ENCODE measurements around the gene RFX3.
"Not testable (repeated sequence)": the region's sequence is repeated elsewhere in the genome, so short reads cannot be mapped to it uniquely, and the experiment has no call there.

RFX3 gene

DNA sequence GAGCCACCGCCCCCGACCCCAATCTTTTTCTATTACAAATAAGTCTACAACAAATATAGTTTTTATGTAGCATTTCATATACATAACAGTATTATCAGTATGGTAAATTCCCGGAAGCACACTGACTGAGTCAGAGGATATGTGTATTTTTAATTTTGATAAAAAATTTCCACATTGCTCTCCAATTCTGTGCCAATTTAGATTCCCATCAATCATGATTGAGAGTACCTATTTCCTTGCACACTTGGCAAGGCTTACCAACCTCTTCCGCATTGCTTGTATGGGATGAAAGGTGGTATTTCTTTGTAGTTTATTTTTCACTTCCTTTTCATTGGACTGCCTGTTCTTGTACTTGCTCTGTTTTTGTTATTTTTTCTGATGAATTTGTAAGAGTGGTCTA, 204.6 kb downstream of the RFX3 start:
- H3K9me3 ChIP-seq (ENCODE audit: insufficient read depth, low read length), result no peaks in the 10 kb centered on the region
- H3K27ac ChIP-seq (ENCODE audit: low read depth, low read length), result no peak overlapping the region
- H3K9ac ChIP-seq (ENCODE audit: low read length), result no peak overlapping the region
- no peaks in the 10 kb centered on the region for H3K79me2 ChIP-seq (ENCODE audit: insufficient read depth, low read length)
- no peaks in the 10 kb centered on the region for H3K27me3 ChIP-seq (ENCODE audit: low read length)
- no peaks in the 10 kb centered on the region for H3F3A ChIP-seq (ENCODE audit: insufficient read depth)
- H3K9me2 ChIP-seq (replicated peaks; ENCODE audit: insufficient read depth, low read length), result no peaks in the 10 kb centered on the region
- no peaks in the 10 kb centered on the region for H3K36me3 ChIP-seq (ENCODE audit: low read length)
- H4K20me1 ChIP-seq (ENCODE audit: low read depth, low read length), result no peaks in the 10 kb centered on the region
- TF ChIP-seq, protein P1, sequence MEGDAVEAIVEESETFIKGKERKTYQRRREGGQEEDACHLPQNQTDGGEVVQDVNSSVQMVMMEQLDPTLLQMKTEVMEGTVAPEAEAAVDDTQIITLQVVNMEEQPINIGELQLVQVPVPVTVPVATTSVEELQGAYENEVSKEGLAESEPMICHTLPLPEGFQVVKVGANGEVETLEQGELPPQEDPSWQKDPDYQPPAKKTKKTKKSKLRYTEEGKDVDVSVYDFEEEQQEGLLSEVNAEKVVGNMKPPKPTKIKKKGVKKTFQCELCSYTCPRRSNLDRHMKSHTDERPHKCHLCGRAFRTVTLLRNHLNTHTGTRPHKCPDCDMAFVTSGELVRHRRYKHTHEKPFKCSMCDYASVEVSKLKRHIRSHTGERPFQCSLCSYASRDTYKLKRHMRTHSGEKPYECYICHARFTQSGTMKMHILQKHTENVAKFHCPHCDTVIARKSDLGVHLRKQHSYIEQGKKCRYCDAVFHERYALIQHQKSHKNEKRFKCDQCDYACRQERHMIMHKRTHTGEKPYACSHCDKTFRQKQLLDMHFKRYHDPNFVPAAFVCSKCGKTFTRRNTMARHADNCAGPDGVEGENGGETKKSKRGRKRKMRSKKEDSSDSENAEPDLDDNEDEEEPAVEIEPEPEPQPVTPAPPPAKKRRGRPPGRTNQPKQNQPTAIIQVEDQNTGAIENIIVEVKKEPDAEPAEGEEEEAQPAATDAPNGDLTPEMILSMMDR (IDR thresholded peaks at IDR 0.05; ENCODE audit: insufficient read depth, low read length, poor library complexity, severe bottlenecking), result no peak
- no peak for TF ChIP-seq EZH2phosphoT487 (conservative IDR thresholded peaks at IDR 0.05; ENCODE audit: low read length)
- no peak overlapping the region for H2AFZ ChIP-seq (ENCODE audit: low read depth, low read length, severe bottlenecking)
- no peak overlapping the region for H3K4me3 ChIP-seq (ENCODE audit: insufficient read depth, low read length, poor library complexity, severe bottlenecking)
- H3K4me2 ChIP-seq (ENCODE audit: low read depth, low read length, poor library complexity, severe bottlenecking), result no peak overlapping the region

DNA sequence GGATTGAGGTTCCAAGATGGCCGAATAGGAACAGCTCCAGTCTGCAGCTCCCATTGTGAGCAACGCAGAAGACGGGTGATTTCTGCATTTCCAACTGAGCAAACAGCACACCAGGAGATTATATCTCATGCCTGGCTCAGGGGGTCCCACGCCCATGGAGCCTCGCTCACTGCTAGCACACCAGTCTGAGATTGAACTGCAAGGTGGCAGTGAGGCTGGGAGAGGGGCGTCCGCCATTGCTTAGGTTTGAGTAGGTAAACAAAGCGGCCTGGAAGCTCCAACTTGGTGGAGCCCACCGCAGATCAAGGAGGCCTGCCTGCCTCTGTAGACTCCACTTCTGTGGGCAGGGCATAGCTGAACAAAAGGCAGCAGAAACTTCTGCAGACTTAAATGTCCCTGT, 213.2 kb downstream of the RFX3 start:
- H4K20me1 ChIP-seq (ENCODE audit: low read depth, low read length); H3K36me3 ChIP-seq (ENCODE audit: low read length); H3K9me2 ChIP-seq (replicated peaks; ENCODE audit: insufficient read depth, low read length); H2AFZ ChIP-seq (ENCODE audit: low read depth, low read length, severe bottlenecking); H3K27ac ChIP-seq (ENCODE audit: low read depth, low read length); H3K9me3 ChIP-seq (ENCODE audit: insufficient read depth, low read length); H3F3A ChIP-seq (ENCODE audit: insufficient read depth); H3K4me2 ChIP-seq (ENCODE audit: low read depth, low read length, poor library complexity, severe bottlenecking); H3K9ac ChIP-seq (ENCODE audit: low read length); H3K4me3 ChIP-seq (ENCODE audit: insufficient read depth, low read length, poor library complexity, severe bottlenecking); H3K79me2 ChIP-seq (ENCODE audit: insufficient read depth, low read length); H3K27me3 ChIP-seq (ENCODE audit: low read length): not testable (repeated sequence)

DNA sequence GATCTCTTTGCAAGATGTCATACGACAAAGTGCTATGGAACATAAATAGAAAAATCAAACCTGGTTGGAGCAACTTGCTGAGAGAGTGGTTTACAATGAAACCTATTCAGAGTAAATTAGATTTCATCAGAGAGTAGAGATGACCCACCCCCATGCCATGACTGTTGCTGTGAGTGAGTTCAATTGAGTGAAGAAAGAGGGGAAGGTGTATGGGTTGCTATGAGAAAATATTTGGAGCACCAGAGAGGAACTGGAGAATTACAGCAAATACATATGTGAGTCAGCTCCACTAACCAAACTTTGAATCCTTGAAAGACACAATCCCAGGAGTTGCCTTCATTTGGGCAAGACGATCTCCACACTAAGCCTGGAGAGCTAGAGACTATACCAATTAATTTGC, 217.2 kb downstream of the RFX3 start:
- Histone ChIP-seq H3F3A (ENCODE audit: insufficient read depth) (no peaks in the 10 kb centered on the region), H3K9ac (ENCODE audit: low read length) (no peak overlapping the region), H3K27ac (ENCODE audit: low read depth, low read length) (no peak overlapping the region), H4K20me1 (ENCODE audit: low read depth, low read length) (no peaks in the 10 kb centered on the region), H3K27me3 (ENCODE audit: low read length) (no peaks in the 10 kb centered on the region), H3K79me2 (ENCODE audit: insufficient read depth, low read length) (no peaks in the 10 kb centered on the region), H3K4me3 (ENCODE audit: insufficient read depth, low read length, poor library complexity, severe bottlenecking) (no peak overlapping the region), H2AFZ (ENCODE audit: low read depth, low read length, severe bottlenecking) (no peak overlapping the region), H3K9me2 (replicated peaks; ENCODE audit: insufficient read depth, low read length) (no peaks in the 10 kb centered on the region), H3K36me3 (ENCODE audit: low read length) (no peaks in the 10 kb centered on the region), H3K4me2 (ENCODE audit: low read depth, low read length, poor library complexity, severe bottlenecking) (no peak overlapping the region), H3K9me3 (ENCODE audit: insufficient read depth, low read length) (no peaks in the 10 kb centered on the region)
- TF ChIP-seq, protein P1 (IDR thresholded peaks at IDR 0.05; ENCODE audit: insufficient read depth, low read length, poor library complexity, severe bottlenecking), result no peak
- no peak for TF ChIP-seq EZH2phosphoT487 (conservative IDR thresholded peaks at IDR 0.05; ENCODE audit: low read length)

DNA sequence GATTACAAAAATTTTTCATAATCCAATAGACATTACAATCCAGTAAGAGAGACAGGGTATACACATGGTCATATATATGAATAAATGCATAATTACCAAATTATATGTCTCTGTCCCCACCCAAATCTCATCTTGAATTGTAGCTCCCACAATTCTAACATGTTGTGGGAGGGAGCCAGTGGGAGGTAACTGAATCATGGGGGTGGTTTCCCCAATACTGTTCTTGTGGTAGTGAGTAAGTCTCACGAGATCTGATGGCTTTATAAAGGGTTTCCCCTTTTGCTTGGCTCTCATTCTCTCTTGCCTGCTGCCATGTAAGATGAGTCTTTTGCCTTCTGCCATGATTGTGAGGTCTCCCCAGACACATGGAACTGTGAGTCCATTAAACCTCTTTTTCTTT, 221.4 kb downstream of the RFX3 start:
- H4K20me1 ChIP-seq (ENCODE audit: low read depth, low read length); H3K27me3 ChIP-seq (ENCODE audit: low read length); H3K4me2 ChIP-seq (ENCODE audit: low read depth, low read length, poor library complexity, severe bottlenecking); H3K79me2 ChIP-seq (ENCODE audit: insufficient read depth, low read length); H2AFZ ChIP-seq (ENCODE audit: low read depth, low read length, severe bottlenecking); H3K4me3 ChIP-seq (ENCODE audit: insufficient read depth, low read length, poor library complexity, severe bottlenecking); H3F3A ChIP-seq (ENCODE audit: insufficient read depth); H3K9me3 ChIP-seq (ENCODE audit: insufficient read depth, low read length); H3K36me3 ChIP-seq (ENCODE audit: low read length); H3K9ac ChIP-seq (ENCODE audit: low read length); H3K9me2 ChIP-seq (replicated peaks; ENCODE audit: insufficient read depth, low read length); H3K27ac ChIP-seq (ENCODE audit: low read depth, low read length): not testable (repeated sequence)

Measured in SU-DHL-6 (cell line).